NAMALWA (cell line): Measurements from ENCODE around the gene SNN.
A peak's percentile ranks its signal among the peaks of the same experiment; 100 is the strongest.

ENCODE experiments used
- DNase-seq: peaks from one replicate; pipeline ENCODE4 v3.0.0-alpha.2; 2015; ENCODE audit warnings: low spot score

Gene SNN

GRCh38 chr16:11667824-11668622, at the start of gene SNN:
Gene SNN (plus strand): TSS chr16:11668455. CDS start chr16:11676060, 7,605 bp downstream.
- peak; percentile 91 for DNase-seq

- DNase-seq, result peak; percentile 83
These were observed 48.9 kb upstream of the SNN start for GRCh38 chr16:11619327-11619851.

- peak; percentile 70 for DNase-seq
These were observed 47.8 kb upstream of the SNN start for GRCh38 chr16:11620243-11621003.

- no peak for DNase-seq
These were observed 46.7 kb upstream of the SNN start for GRCh38 chr16:11621539-11621919.

GRCh38 chr16:11621920-11622651, 46.2 kb upstream of the SNN start:
- DNase-seq, result peak; percentile 85

GRCh38 chr16:11624205-11624604, 44.0 kb upstream of the SNN start:
- DNase-seq, result no peak

GRCh38 chr16:11624636-11625607, 43.3 kb upstream of the SNN start:
- DNase-seq, result no peak

GRCh38 chr16:11625769-11626168, 42.5 kb upstream of the SNN start:
- DNase-seq, result no peak

- DNase-seq, result no peak
These were observed 41.5 kb upstream of the SNN start for GRCh38 chr16:11626657-11627291.

- no peak for DNase-seq
These were observed 41.0 kb upstream of the SNN start for GRCh38 chr16:11627292-11627663.

- DNase-seq, result no peak
These were observed 40.3 kb upstream of the SNN start for GRCh38 chr16:11627822-11628457.

- peak; percentile 87 for DNase-seq
These were observed 38.9 kb upstream of the SNN start for GRCh38 chr16:11629071-11630030.

- DNase-seq, result no peak
These were observed 38.0 kb upstream of the SNN start for GRCh38 chr16:11630046-11630767.

GRCh38 chr16:11630768-11631056, 37.5 kb upstream of the SNN start:
- no peak for DNase-seq

GRCh38 chr16:11631214-11631613, 37.0 kb upstream of the SNN start:
- DNase-seq, result no peak

- no peak for DNase-seq
These were observed 35.8 kb upstream of the SNN start for GRCh38 chr16:11632455-11632939.

- DNase-seq, result no peak
These were observed 35.1 kb upstream of the SNN start for GRCh38 chr16:11633113-11633512.

GRCh38 chr16:11634312-11634711, 33.9 kb upstream of the SNN start:
- DNase-seq, result no peak
